ENCODE data around the gene CXADR. TPM values are rescaled to one million over a fixed set of nuclear protein-coding genes. Genes with fewer than 3 reads are reported as not detected.

CXADR gene
- total RNA-seq, 1 donor from 2014 or later: not detected

DNA sequence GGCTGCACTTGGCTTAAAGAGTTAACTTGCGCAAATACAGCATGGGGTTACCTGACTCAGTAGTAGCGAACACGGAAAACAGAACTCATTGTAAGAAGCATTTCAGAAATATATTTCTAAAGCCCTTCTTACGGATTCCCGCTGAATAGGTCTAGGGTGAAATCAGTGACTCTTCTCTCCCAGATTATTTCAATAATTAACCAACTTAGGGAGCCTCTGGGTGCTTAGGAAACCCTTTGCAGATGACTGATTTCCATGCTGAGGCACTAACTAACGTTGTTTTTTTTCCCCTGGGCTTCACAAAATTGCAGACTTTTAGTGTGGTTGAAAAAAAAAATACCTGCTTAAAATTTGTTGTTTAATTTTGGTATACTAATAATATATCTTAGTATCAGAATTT lies 59.6 kb downstream of the CXADR start:
- ChIA-PET CTCF (no interaction called here), POLR2A (no interaction called here)
- intact Hi-C loops (cut with micrococcal nuclease): no loop called here
- Mint-ChIP-seq H3K4me1 (no peaks in the 10 kb centered on the region), H3K36me3 (ENCODE audit: low read depth) (no peaks in the 10 kb centered on the region), H3K27ac (no peak overlapping the region), H3K4me3 (no peak overlapping the region), H3K27me3 (peaks cover 18% of the 10 kb centered on the region), H3K9me3 (no peaks in the 10 kb centered on the region)
- DNase-seq (no peak), ATAC-seq (ENCODE audit: low read depth) (no peak)
- TF ChIP-seq, protein P1, sequence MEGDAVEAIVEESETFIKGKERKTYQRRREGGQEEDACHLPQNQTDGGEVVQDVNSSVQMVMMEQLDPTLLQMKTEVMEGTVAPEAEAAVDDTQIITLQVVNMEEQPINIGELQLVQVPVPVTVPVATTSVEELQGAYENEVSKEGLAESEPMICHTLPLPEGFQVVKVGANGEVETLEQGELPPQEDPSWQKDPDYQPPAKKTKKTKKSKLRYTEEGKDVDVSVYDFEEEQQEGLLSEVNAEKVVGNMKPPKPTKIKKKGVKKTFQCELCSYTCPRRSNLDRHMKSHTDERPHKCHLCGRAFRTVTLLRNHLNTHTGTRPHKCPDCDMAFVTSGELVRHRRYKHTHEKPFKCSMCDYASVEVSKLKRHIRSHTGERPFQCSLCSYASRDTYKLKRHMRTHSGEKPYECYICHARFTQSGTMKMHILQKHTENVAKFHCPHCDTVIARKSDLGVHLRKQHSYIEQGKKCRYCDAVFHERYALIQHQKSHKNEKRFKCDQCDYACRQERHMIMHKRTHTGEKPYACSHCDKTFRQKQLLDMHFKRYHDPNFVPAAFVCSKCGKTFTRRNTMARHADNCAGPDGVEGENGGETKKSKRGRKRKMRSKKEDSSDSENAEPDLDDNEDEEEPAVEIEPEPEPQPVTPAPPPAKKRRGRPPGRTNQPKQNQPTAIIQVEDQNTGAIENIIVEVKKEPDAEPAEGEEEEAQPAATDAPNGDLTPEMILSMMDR (IDR thresholded peaks at IDR 0.05): no peak

DNA sequence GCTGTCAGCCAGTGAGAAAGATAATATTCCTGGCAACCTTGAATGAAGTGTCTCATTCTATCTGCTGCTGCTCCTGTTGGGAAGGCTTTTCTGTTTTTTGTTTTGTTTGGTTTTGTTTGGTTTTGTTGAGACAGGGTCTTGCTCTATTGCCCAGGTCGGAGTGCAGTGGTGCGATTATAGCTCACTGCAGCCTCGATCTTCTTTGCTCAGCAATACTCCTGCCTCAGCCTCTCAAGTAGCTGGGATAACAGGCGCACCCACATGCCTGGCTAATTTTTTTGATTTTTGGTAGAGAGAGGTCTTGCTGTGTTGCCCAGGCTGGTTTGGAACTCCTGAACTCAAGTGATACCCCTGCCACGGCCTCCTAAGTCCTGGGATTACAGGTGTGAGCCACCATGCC lies 62.2 kb downstream of the CXADR start:
- intact Hi-C loops (cut with micrococcal nuclease): no loop called here
- H3K9me3 Mint-ChIP-seq: no peaks in the 10 kb centered on the region
- H3K4me3 Mint-ChIP-seq: no peak overlapping the region
- H3K36me3 Mint-ChIP-seq (ENCODE audit: low read depth): no peaks in the 10 kb centered on the region
- ATAC-seq (ENCODE audit: low read depth) (no peak), DNase-seq (no peak)
- no peak overlapping the region for H3K27ac Mint-ChIP-seq
- H3K27me3 Mint-ChIP-seq: peaks cover 18% of the 10 kb centered on the region
- ChIA-PET CTCF (no interaction called here), POLR2A (no interaction called here)
- TF ChIP-seq, protein P1 (IDR thresholded peaks at IDR 0.05): no peak
- no peaks in the 10 kb centered on the region for H3K4me1 Mint-ChIP-seq

DNA sequence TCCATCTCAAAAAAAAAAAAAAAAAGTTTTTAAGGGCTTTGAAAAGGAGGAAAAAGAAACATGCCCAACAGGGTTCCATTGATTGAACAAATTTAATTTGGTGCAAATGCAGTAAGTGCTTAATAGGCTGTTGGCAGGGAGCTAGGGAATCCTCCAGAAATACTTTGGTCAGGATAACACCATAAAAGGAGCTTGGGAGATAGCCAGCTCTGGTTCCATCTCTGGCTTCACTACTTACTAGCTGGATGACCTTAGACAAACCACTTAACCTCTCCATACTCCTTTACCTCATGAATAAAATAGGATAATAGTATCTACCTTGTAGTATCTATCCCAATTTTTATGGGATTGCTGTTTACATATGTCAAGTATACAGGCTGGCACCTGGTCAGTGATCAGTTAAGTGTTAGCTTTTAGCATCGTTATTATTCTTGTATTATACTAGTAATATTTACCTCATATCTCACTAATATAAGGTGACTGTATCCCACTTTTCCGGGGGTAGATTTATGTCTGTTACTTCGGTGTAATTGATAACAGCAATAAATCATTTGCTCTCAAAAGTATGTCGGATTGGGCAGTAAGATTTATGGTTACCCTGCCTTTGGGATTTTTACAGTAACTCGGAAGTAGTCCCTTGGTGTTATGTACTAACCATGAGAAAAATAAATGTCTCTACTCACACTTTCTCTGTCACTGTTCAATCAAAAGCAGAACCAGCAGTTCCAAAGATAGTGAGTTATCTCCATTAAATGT lies 63.4 kb downstream of the CXADR start:
- intact Hi-C loops (cut with micrococcal nuclease): no loop called here
- Mint-ChIP-seq H3K27ac (no peak overlapping the region), H3K36me3 (ENCODE audit: low read depth) (no peaks in the 10 kb centered on the region), H3K9me3 (no peaks in the 10 kb centered on the region), H3K4me1 (no peaks in the 10 kb centered on the region), H3K27me3 (peaks cover 13% of the 10 kb centered on the region), H3K4me3 (no peak overlapping the region)
- TF ChIP-seq, protein P1 (IDR thresholded peaks at IDR 0.05): no peak
- ATAC-seq (ENCODE audit: low read depth): no peak
- no peak for DNase-seq
- ChIA-PET POLR2A (no interaction called here), CTCF (no interaction called here)

DNA sequence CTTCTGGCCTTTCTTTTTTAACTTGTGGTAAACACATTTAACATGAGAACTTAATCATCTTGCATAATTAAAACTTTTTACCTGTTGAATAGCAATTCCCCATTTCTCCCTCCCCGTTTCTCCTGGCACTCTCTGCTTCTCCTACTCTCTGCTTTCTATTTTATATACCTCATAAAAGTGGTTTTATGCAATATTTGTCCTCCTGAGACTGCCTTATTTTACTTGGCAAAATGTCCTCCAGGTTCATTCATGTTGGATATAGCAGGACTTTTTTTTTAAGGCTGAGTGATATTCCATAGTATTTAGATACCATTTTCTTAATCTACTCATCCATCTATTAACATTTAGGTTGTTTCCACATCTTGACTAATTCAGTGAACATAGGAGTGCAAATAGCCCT lies 64.9 kb downstream of the CXADR start:
- CTCF ChIA-PET: no interaction called here
- H3K36me3 Mint-ChIP-seq (ENCODE audit: low read depth): no peaks in the 10 kb centered on the region

DNA sequence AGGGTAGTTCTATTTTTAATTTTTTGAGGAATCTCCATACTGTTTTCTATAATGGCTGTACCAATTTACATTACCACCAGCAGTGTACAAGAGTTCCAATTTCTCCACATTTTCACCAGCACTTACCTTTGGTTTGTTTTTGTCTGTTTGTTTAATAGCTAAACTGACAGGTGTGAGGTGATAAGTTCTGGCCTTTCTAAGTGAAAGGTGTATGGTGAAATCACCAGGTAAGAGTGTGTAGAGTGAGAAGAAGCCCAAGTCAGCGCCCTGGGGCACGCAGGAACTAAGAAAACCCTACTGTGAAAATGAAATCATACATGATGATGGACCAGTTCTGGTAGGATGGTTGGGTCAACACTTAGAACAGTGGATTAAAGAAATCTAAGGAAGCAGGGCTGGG lies 65.3 kb downstream of the CXADR start:
- ChIA-PET POLR2A (no interaction called here), CTCF (no interaction called here)
- no peaks in the 10 kb centered on the region for H3K4me1 Mint-ChIP-seq
- ATAC-seq (ENCODE audit: low read depth) (no peak), DNase-seq (no peak)
- peaks cover 11% of the 10 kb centered on the region for H3K27me3 Mint-ChIP-seq
- no peak overlapping the region for H3K27ac Mint-ChIP-seq
- intact Hi-C loops (cut with micrococcal nuclease): no loop called here
- no peaks in the 10 kb centered on the region for H3K9me3 Mint-ChIP-seq
- no peaks in the 10 kb centered on the region for H3K36me3 Mint-ChIP-seq (ENCODE audit: low read depth)
- no peak overlapping the region for H3K4me3 Mint-ChIP-seq
- TF ChIP-seq, protein P1 (IDR thresholded peaks at IDR 0.05): no peak

More for the DNA sequence above, 64.9 kb downstream of the CXADR start:
- Mint-ChIP-seq H3K27me3 (peaks cover 13% of the 10 kb centered on the region), H3K4me1 (no peaks in the 10 kb centered on the region), H3K9me3 (no peaks in the 10 kb centered on the region), H3K4me3 (no peak overlapping the region), H3K27ac (no peak overlapping the region)
- DNase-seq: no peak
- ATAC-seq (ENCODE audit: low read depth): no peak
- intact Hi-C loops (cut with micrococcal nuclease): no loop called here
- POLR2A ChIA-PET: no interaction called here
- TF ChIP-seq, protein P1 (IDR thresholded peaks at IDR 0.05): no peak
